ENCODE results near the gene RNF26.

DNA sequence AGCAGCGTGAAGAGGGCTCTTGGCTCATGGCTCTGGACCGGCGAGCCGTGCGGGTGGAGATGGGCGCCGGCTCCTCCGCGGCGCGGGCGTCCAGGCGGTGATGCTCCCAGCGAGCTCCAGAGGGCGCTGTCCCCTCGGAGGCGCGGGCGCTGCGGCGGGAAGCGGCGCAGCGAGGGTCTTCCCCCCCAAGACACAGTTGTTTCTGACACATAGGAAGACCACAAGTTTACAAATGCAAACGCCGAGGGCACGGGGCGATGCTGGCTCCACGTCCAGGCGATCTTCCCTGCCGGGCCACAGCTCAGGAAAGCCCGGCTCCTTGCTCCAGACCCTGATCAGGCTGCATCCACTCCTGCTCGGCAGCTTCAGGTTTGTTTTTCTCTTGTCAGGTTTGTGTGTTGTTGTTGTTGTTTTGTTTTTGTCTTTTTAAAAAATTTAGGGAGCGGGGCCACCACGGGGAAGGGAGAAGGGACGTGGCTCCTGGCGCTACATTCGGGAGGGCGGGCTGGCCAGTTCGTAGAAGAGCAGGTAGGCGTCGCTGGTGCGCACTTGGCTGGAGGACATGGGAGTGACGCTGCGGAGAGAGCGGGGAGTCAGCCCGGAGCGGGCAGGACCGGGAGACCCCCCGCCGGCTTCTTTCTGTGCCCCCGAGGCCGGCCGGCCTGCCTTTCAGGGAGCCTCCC lies 22.2 kb downstream of the RNF26 start:
- TF ChIP-seq, protein P1, sequence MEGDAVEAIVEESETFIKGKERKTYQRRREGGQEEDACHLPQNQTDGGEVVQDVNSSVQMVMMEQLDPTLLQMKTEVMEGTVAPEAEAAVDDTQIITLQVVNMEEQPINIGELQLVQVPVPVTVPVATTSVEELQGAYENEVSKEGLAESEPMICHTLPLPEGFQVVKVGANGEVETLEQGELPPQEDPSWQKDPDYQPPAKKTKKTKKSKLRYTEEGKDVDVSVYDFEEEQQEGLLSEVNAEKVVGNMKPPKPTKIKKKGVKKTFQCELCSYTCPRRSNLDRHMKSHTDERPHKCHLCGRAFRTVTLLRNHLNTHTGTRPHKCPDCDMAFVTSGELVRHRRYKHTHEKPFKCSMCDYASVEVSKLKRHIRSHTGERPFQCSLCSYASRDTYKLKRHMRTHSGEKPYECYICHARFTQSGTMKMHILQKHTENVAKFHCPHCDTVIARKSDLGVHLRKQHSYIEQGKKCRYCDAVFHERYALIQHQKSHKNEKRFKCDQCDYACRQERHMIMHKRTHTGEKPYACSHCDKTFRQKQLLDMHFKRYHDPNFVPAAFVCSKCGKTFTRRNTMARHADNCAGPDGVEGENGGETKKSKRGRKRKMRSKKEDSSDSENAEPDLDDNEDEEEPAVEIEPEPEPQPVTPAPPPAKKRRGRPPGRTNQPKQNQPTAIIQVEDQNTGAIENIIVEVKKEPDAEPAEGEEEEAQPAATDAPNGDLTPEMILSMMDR (IDR thresholded peaks at IDR 0.05; ENCODE audit: low read depth, low read length): peak; percentile 83
- no peak for TF ChIP-seq EZH2phosphoT487 (IDR thresholded peaks at IDR 0.05; ENCODE audit: low read depth)
